Liver (tissue), 9 donors: ENCODE data around the gene MAOB. TPM values are rescaled to one million over a fixed set of nuclear protein-coding genes. Genes with fewer than 3 reads are reported as not detected.

Experiments
- DNase-seq: peaks from one replicate; pipeline ENCODE4 v3.0.0-alpha.2; 2017; ENCODE audit warnings: low spot score
- H3K27ac ChIP-seq, 2 donors: one replicate each; pipeline ENCODE4 v1.7.0; 2013; ENCODE audit warnings: inconsistent platforms in 2 of 2, low read length in 2 of 2, control low read depth in 1 of 2, low read depth in 1 of 2, mild to moderate bottlenecking in 1 of 2
- H3K27me3 ChIP-seq, 4 donors: one replicate each; pipeline versions ENCODE4 v1.6.1 to v1.7.0; 2013; ENCODE audit warnings: low read length in 3 of 4, inconsistent platforms in 1 of 4, mild to moderate bottlenecking in 1 of 4, moderate library complexity in 1 of 4; ENCODE audit not compliant: control insufficient read depth in 4 of 4, insufficient read depth in 4 of 4
- H3K36me3 ChIP-seq, 4 donors: one replicate each; pipeline versions ENCODE4 v1.6.1 to v1.7.0; 2013; ENCODE audit warnings: low read length in 3 of 4, mild to moderate bottlenecking in 3 of 4, low read depth in 1 of 4, moderate library complexity in 1 of 4; ENCODE audit not compliant: control insufficient read depth in 4 of 4, insufficient read depth in 3 of 4
- H3K4me1 ChIP-seq, 4 donors: one replicate each; pipeline versions ENCODE4 v1.6.1 to v1.7.0; 2013; ENCODE audit warnings: low read length in 3 of 4, mild to moderate bottlenecking in 3 of 4, moderate library complexity in 1 of 4; ENCODE audit not compliant: control insufficient read depth in 4 of 4, insufficient read depth in 4 of 4
- H3K4me3 ChIP-seq, 3 donors: one replicate each; pipeline versions ENCODE4 v1.6.1 to v1.7.0; 2013; ENCODE audit warnings: low read length in 3 of 3, control low read depth in 1 of 3, low read depth in 1 of 3, mild to moderate bottlenecking in 1 of 3
- H3K9ac ChIP-seq, 2 donors: one replicate each; pipeline ENCODE4 v1.7.0; 2013; ENCODE audit warnings: low read length in 2 of 2, mild to moderate bottlenecking in 2 of 2, moderate library complexity in 2 of 2, control low read depth in 1 of 2, low read depth in 1 of 2
- H3K9me3 ChIP-seq, 4 donors: one replicate each; pipeline versions ENCODE4 v1.6.1 to v1.7.0; 2013; ENCODE audit warnings: low read length in 3 of 4; ENCODE audit not compliant: control insufficient read depth in 4 of 4
- EGR1 ChIP-seq, 2 donors: IDR thresholded peaks; 2 replicates each; pipeline ENCODE4 v1.6.1; 2016 to 2018; ENCODE audit warnings: antibody characterized with exemption in 2 of 2, low read depth in 2 of 2
- FOXA1 ChIP-seq: IDR thresholded peaks from 2 replicates; pipeline ENCODE4 v1.6.1; 2016; ENCODE audit warnings: antibody characterized with exemption
- FOXA2 ChIP-seq: IDR thresholded peaks from 2 replicates; pipeline ENCODE4 v1.6.1; 2016; ENCODE audit warnings: antibody characterized with exemption
- GABPA ChIP-seq, 2 donors: IDR thresholded peaks in 1 of 2; conservative IDR thresholded peaks in 1 of 2; 2 replicates each; pipeline ENCODE4 v1.6.1; 2016; ENCODE audit warnings: antibody characterized with exemption in 2 of 2, mild to moderate bottlenecking in 1 of 2, moderate library complexity in 1 of 2
- HNF4A ChIP-seq, 2 donors: conservative IDR thresholded peaks; 2 replicates each; pipeline ENCODE4 v1.6.1; 2016; ENCODE audit warnings: antibody characterized with exemption in 2 of 2, mild to moderate bottlenecking in 2 of 2
- HNF4G ChIP-seq: IDR thresholded peaks from 2 replicates; pipeline ENCODE4 v1.6.1; 2016; ENCODE audit warnings: antibody characterized with exemption
- JUND ChIP-seq, 2 donors: IDR thresholded peaks; 2 replicates each; pipeline ENCODE4 v1.6.1; 2016; ENCODE audit warnings: antibody characterized with exemption in 2 of 2
- NR2F2 ChIP-seq: IDR thresholded peaks from 2 replicates; pipeline ENCODE4 v1.6.1; 2016; ENCODE audit warnings: antibody characterized with exemption
- RAD21 ChIP-seq, 2 donors: IDR thresholded peaks; 2 replicates each; pipeline ENCODE4 v1.6.1; 2016; ENCODE audit warnings: antibody characterized with exemption in 2 of 2, mild to moderate bottlenecking in 2 of 2
- RXRA ChIP-seq, 2 donors: IDR thresholded peaks; 2 replicates each; pipeline ENCODE4 v1.6.1; 2017 to 2018; ENCODE audit warnings: antibody characterized with exemption in 2 of 2, mild to moderate bottlenecking in 1 of 2
- SP1 ChIP-seq: IDR thresholded peaks from 2 replicates; pipeline ENCODE4 v1.6.1; 2018; ENCODE audit warnings: antibody characterized with exemption, mild to moderate bottlenecking
- TAF1 ChIP-seq: conservative IDR thresholded peaks from 2 replicates; pipeline ENCODE4 v1.6.1; 2016; ENCODE audit warnings: antibody characterized with exemption, mild to moderate bottlenecking
- YY1 ChIP-seq: IDR thresholded peaks from 2 replicates; pipeline ENCODE4 v1.6.1; 2016; ENCODE audit warnings: antibody characterized with exemption, mild to moderate bottlenecking
- WGBS: extraction: QIAGEN DNeasy Blood & Tissue Kit; methylation state at CpG from one replicate; pipeline ENCODE4 v1.1.7; 2013; 5-methylcytosine and 5-hydroxymethylcytosine counted together
- polyA plus RNA-seq, 2 donors: library from polyadenylated mRNA; stranded (reverse) in 1 of 2; unstranded in 1 of 2; fragments of 200-250 nt in 1 of 2; fragments of >200 nt in 1 of 2; fragmentation: Nextera tagmentation in 1 of 2; extraction: Ambion mirVana in 1 of 2; gene quantifications; one replicate each; pipeline versions ENCODE4 v1.2.1 to v1.2.3, GENCODE V29; 2013 to 2015
- total RNA-seq, 2 donors: library from RNA; depleted of rRNA; stranded (reverse); fragments of >200 nt; gene quantifications; one replicate each; pipeline ENCODE4 v1.2.3, GENCODE V29; 2014
- TF ChIP-seq, protein P1 (sequence below): IDR thresholded peaks from 2 replicates; pipeline ENCODE4 v1.6.1; 2016; ENCODE audit warnings: antibody characterized with exemption
- TF ChIP-seq, protein P2 (sequence below): IDR thresholded peaks from 2 replicates; pipeline ENCODE4 v1.6.1; 2016; ENCODE audit warnings: antibody characterized with exemption
- TF ChIP-seq, protein P3 (sequence below): fragments of 150-350 bp; IDR thresholded peaks from 2 replicates; pipeline ENCODE4 v1.5.1; 2017; ENCODE audit warnings: improper control_type of control experiment, low read depth, low read length; ENCODE audit not compliant: missing input control
- TF ChIP-seq, protein P4 (sequence below): IDR thresholded peaks from 2 replicates; pipeline ENCODE4 v1.6.1; 2016; ENCODE audit warnings: antibody characterized with exemption
- TF ChIP-seq, protein P5 (sequence below): IDR thresholded peaks from 2 replicates; pipeline ENCODE4 v1.6.1; 2016; ENCODE audit warnings: antibody characterized with exemption, mild to moderate bottlenecking
- donor health status: healthy.
- donor health status: healthy.
- donor health status: healthy.
- donor health status: healthy.
- donor health status: healthy.

Gene MAOB
- total and polyA plus RNA-seq, 4 donors, result 34.0 to 96.3 (median 72.6) TPM

DNA sequence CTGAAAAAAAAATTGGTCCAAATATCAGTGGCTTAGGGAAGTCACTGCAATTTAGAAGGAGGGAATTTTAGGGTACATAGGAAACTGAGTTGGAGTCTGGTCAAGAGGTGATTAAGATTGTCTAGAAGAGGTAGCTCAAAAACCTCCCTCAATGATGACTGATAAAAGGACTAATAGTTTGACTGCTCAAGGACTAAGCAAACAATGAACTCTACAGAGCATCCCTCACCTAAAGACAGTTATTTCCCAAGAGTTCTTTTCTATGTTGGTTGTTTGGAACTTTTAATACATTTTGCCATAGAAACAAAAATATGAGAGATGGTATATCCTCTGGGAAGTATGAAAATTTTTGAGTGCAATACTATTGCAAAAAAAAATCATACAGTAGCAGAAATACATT is 35.7 kb downstream of the MAOB start:
- Histone ChIP-seq H3K36me3 (no peaks in the 10 kb centered on the region), H3K4me1 (peaks cover 8 to 26% (median 24%) of the 10 kb centered on the region in 4 donors), H3K27ac (peak overlapping the region; percentile 6 to 43), H3K27me3 (no peaks in the 10 kb centered on the region), H3K9me3 (no peaks in the 10 kb centered on the region), H3K4me3 (no peak overlapping the region), H3K9ac (no peak overlapping the region)
- no peak for TF ChIP-seq NR2F2
- TF ChIP-seq, protein P1, sequence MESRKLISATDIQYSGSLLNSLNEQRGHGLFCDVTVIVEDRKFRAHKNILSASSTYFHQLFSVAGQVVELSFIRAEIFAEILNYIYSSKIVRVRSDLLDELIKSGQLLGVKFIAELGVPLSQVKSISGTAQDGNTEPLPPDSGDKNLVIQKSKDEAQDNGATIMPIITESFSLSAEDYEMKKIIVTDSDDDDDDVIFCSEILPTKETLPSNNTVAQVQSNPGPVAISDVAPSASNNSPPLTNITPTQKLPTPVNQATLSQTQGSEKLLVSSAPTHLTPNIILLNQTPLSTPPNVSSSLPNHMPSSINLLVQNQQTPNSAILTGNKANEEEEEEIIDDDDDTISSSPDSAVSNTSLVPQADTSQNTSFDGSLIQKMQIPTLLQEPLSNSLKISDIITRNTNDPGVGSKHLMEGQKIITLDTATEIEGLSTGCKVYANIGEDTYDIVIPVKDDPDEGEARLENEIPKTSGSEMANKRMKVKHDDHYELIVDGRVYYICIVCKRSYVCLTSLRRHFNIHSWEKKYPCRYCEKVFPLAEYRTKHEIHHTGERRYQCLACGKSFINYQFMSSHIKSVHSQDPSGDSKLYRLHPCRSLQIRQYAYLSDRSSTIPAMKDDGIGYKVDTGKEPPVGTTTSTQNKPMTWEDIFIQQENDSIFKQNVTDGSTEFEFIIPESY, result no peak
- TF ChIP-seq, protein P2, sequence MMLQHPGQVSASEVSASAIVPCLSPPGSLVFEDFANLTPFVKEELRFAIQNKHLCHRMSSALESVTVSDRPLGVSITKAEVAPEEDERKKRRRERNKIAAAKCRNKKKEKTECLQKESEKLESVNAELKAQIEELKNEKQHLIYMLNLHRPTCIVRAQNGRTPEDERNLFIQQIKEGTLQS, result no peak
- TF ChIP-seq, protein P3, sequence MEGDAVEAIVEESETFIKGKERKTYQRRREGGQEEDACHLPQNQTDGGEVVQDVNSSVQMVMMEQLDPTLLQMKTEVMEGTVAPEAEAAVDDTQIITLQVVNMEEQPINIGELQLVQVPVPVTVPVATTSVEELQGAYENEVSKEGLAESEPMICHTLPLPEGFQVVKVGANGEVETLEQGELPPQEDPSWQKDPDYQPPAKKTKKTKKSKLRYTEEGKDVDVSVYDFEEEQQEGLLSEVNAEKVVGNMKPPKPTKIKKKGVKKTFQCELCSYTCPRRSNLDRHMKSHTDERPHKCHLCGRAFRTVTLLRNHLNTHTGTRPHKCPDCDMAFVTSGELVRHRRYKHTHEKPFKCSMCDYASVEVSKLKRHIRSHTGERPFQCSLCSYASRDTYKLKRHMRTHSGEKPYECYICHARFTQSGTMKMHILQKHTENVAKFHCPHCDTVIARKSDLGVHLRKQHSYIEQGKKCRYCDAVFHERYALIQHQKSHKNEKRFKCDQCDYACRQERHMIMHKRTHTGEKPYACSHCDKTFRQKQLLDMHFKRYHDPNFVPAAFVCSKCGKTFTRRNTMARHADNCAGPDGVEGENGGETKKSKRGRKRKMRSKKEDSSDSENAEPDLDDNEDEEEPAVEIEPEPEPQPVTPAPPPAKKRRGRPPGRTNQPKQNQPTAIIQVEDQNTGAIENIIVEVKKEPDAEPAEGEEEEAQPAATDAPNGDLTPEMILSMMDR, result no peak
- no peak for TF ChIP-seq FOXA2
- TF ChIP-seq, protein P4, sequence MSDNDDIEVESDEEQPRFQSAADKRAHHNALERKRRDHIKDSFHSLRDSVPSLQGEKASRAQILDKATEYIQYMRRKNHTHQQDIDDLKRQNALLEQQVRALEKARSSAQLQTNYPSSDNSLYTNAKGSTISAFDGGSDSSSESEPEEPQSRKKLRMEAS, result no peak
- no peak for TF ChIP-seq RAD21 (IDR thresholded peaks at IDR 0.05)
- no peak for TF ChIP-seq HNF4A (conservative IDR thresholded peaks at IDR 0.05)
- no peak for TF ChIP-seq YY1
- no peak for DNase-seq

DNA sequence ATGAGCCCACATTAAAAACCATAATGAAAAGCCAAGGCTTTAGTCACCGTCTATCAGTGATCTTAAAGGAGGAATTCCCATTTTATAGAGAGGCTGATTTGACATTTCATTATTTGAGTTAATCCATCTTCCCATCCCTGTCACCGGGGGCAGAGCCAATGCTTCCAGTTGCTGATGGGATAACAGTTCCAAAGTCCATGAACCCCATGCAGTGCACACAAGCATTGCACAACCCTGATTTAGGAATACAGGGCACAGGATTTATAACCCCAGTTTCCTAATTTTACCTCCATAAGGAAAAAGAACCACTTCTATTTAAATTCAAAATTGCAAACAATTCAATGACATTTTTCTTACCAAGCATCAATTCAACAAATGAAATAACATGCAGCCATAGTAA is 36.5 kb downstream of the MAOB start:
- no peak for DNase-seq
- Histone ChIP-seq H3K27me3 (no peaks in the 10 kb centered on the region), H3K9me3 (no peaks in the 10 kb centered on the region), H3K9ac (no peak overlapping the region), H3K4me1 (peaks cover 8 to 26% (median 24%) of the 10 kb centered on the region in 4 donors), H3K27ac (peak overlapping the region; percentile 38 to 43), H3K36me3 (no peaks in the 10 kb centered on the region), H3K4me3 (no peak overlapping the region)
- WGBS, result 34% methylated on average over 2 of the region's 2 CpGs
- TF ChIP-seq, protein P4, result peak; percentile 56
- TF ChIP-seq TAF1 (no peak), RXRA (IDR thresholded peaks at IDR 0.05) (peak; percentile 87 to 93), YY1 (peak; percentile 62), HNF4G (peak; percentile 94), EGR1 (IDR thresholded peaks at IDR 0.05; ENCODE audit: low read depth in 2 of 2) (peak in 1 of 2 donors; percentile 53), HNF4A (conservative IDR thresholded peaks at IDR 0.05) (peak; percentile 95 to 98), FOXA1 (peak; percentile 10), NR2F2 (peak; percentile 24), SP1 (peak; percentile 75), JUND (IDR thresholded peaks at IDR 0.05) (peak; percentile 29 to 60), GABPA (IDR thresholded peaks at IDR 0.05 in 1 of 2, conservative IDR thresholded peaks at IDR 0.05 in 1 of 2) (no peak), RAD21 (IDR thresholded peaks at IDR 0.05) (peak in 1 of 2 donors; percentile 43), FOXA2 (no peak)
- TF ChIP-seq, protein P1, result peak; percentile 14
- TF ChIP-seq, protein P3, result no peak
- TF ChIP-seq, protein P2, result no peak
- TF ChIP-seq, protein P5, sequence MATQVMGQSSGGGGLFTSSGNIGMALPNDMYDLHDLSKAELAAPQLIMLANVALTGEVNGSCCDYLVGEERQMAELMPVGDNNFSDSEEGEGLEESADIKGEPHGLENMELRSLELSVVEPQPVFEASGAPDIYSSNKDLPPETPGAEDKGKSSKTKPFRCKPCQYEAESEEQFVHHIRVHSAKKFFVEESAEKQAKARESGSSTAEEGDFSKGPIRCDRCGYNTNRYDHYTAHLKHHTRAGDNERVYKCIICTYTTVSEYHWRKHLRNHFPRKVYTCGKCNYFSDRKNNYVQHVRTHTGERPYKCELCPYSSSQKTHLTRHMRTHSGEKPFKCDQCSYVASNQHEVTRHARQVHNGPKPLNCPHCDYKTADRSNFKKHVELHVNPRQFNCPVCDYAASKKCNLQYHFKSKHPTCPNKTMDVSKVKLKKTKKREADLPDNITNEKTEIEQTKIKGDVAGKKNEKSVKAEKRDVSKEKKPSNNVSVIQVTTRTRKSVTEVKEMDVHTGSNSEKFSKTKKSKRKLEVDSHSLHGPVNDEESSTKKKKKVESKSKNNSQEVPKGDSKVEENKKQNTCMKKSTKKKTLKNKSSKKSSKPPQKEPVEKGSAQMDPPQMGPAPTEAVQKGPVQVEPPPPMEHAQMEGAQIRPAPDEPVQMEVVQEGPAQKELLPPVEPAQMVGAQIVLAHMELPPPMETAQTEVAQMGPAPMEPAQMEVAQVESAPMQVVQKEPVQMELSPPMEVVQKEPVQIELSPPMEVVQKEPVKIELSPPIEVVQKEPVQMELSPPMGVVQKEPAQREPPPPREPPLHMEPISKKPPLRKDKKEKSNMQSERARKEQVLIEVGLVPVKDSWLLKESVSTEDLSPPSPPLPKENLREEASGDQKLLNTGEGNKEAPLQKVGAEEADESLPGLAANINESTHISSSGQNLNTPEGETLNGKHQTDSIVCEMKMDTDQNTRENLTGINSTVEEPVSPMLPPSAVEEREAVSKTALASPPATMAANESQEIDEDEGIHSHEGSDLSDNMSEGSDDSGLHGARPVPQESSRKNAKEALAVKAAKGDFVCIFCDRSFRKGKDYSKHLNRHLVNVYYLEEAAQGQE, result no peak
